HG02840 (cell line): ENCODE data around the gene SLC13A2.

Experiments
- ATAC-seq: cut with Tn5 transposase; IDR thresholded peaks from one replicate; pipeline ENCODE4 v1.9.1; 2021; ENCODE audit warnings: mild to moderate bottlenecking, moderate library complexity, moderate number of reproducible peaks; ENCODE audit not compliant: unreplicated experiment, low FRiP score

SLC13A2 gene

GRCh38 chr17:28470266-28470913 lies 3.1 kb upstream of the SLC13A2 start:
- no peak for ATAC-seq

DNA sequence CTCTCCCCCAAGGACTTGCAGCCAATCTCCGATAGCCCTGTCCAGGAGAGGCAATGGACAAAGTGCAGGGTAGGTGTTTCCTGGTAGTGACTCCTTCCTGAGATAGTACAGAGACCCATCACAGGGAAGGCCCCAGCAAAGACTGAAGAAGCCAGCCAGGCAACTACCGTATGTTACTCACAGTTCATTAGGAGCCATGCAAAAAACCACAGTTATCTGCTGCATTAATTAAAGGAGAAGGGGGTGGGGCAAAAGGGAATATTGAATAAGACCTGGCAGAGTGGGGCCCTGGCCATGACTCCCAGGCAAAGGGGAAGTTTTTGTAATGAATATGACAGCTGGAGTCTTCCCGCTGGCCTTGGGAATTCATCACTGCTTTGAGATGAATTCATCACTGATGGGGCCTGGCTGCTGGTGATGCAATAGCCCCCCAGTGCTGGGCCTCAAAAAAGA lies 2.5 kb upstream of the SLC13A2 start:
- no peak for ATAC-seq

DNA sequence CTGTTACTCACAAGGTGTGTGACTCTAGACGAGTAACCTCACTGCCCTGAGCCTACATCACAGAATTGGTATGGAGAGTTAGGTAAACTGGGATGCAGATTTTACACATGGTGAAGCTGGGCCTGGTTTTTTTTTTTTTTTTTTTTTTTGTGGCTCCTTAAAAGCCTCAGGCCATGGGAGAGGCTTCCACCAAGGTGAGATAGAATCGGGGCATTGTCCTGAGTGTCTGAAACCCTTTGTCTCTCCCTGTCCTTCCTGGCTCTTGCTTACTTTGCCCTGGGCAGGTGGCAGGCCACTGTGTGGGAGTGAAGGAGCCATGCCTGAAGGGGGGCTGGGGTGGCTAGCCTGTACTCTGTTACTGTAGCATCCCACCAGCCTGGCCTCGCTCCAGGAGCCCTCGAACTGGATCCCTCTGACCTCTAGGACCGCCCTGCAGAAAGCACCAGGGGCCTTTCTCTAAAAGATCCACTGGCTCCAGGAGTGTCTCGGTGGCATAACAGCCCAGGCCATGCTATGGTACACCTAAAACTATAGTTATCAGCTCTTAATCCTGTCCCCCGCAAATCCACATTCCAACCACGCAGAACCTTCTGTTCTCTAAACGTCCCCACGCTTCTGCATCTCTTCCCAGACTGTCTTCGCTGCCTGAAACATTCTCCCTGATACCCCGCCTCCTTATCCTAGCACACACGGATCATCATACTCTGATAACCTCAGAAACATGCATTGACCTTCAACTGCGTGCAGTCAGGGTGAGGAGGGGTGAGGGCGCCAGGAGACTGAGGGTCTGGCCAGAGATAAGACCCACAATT lies 1.7 kb upstream of the SLC13A2 start:
- no peak for ATAC-seq

- no peak for ATAC-seq
These were observed 460 bp upstream of the SLC13A2 start for GRCh38 chr17:28472871-28473497.

DNA sequence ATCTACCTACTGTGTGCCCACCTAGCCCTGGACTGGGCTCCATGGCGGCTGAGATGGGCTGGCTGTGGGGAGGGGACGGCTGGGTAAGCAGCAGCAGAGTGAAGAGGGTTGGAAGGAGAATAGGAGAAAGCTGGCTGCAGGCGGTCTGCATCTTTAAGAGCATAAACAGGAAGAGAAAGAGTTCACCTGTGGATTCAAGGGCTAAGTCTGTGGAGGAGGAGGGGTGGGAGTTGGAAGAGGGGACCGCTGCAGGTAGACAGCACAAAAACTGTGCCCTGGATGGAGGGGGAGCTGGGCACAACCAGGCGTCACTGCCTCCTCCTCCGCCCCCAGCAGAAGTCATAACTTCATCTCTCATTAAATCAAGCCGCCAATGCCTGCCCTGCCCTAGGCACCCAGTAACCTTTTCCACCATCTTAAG lies 677 bp downstream of the SLC13A2 start:
- ATAC-seq: no peak

DNA sequence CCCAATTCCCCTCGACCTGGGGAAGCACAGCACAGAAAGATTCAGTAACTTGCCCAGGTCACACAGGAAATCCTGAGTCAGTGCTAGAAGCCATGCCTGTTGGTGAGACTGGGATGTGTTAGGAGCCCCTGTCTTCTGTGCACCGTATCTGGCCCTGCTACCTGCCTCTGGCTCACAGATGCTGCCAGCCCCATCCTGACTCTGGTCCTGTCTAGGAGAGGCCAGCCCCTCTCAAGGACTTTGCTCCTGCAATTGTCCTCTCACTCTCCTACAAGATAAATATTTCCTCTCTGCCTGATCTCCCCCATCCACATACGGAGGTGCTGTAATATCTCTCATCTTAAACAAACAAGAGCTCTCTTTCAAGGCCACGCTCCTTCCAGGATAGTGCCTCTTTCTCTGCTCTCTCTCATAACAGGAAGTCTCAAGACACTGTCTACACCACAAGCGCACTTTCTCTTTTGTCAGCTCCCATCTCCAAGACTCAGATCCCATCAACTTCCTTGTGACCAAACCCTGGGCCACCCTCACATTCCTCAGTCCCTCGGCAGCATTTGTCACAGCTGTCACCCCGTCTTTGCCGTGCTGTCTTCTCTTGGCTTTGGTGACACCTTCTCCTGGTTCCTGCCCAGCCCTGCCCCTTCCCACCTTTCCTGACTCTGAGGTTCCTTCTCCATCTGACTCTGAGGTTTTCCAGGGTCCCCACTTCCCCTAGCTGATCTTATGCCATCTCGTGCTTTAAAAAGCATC lies 1.9 kb downstream of the SLC13A2 start:
- ATAC-seq: no peak

DNA sequence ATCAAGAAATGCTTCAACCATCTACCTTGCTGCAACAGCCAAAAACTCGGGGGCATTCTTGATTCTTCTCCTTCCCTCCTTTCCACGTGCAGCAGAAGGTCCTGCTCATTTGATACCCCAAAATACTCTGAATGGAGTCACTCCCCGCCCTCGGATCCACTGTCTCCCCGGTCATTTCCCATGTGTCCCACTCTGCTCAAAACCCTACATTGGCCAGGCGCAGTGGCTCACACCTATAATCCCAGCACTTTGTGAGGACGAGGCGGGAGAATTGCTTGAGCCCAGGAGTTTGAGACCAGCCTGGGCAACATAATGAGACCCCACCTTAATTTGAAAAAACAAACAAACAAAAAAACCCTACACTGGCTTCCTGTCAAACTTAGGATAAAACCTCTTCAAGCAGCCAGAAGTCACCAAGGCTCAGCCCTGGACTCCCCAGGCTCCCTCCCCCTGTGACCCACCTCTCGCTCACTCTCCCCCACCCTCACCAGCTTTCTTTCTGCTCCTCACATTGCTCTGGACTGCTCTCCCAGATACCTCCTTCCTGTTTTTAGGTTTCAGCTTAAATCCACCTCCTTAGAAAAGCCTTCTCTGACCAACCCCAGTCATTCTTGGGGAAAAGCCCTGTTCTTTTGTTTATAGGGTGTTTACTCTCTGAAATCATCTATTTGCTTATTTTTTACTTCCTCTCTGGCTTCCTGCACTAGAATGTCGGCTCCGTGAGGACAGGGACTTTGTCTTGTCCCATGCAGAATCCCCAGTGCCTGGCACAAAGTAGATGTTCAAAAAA lies 2.8 kb downstream of the SLC13A2 start:
- ATAC-seq: no peak

- no peak for ATAC-seq
These were observed 4.5 kb downstream of the SLC13A2 start for GRCh38 chr17:28477928-28478327.

- ATAC-seq: no peak
These were observed 5.5 kb downstream of the SLC13A2 start for GRCh38 chr17:28478712-28479615.

GRCh38 chr17:28480278-28480677 lies 6.8 kb downstream of the SLC13A2 start:
- ATAC-seq: no peak

GRCh38 chr17:28480799-28481571 lies 7.5 kb downstream of the SLC13A2 start:
- no peak for ATAC-seq

GRCh38 chr17:28482551-28483199 lies 9.2 kb downstream of the SLC13A2 start:
- ATAC-seq: no peak

GRCh38 chr17:28484296-28484695 lies 10.9 kb downstream of the SLC13A2 start:
- peak; percentile 69 for ATAC-seq

DNA sequence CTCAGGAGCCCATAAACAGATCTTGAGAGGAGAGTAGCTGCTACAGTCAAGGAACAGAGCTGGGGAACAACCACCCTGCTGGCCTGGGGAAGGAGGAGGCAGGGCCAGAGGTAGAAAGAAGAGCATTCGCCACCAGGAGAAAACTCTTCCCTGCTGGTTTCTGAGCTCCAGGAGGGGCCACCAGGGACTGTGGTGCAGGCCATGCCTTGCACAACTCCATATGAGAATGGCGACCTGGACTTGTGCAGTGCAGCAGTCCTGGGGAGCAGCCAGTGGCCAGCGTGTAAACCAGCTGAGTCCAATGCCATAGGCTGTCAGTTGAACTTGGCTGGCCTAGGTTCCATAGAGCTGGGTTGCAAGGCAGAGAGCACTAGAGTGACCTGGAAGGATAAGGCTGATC lies 11.6 kb downstream of the SLC13A2 start:
- no peak for ATAC-seq

DNA sequence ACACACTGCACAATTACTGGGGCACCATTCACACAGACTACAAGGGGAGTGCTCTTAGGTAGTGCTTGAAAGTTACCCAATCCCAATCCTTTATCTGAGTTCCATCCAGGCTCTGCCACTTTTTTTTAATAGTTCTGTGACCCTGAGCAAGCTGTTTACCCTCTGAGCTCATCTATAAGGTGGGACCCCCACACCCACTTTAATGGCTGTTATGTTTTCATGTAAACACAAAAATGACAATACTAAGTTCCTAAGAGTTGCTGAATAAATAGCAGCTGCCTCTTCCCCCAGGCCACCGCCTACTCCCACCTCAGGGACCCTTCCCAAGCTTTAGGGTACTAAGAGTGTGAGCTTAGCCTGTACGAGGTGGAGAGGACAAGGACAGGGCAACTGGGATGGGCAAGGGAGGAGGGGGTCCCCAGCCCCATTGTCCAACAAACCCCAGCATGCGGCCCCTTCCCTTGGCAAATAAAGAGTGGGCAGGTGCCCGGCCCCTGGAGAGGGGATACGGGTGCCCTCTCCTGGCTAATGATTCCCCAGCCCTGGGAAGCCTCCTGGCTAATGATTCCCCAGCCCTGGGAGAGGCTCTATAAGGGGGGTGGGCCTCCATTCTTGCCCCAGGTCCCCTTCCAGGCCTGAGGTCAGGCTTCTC lies 14.6 kb downstream of the SLC13A2 start:
- no peak for ATAC-seq

DNA sequence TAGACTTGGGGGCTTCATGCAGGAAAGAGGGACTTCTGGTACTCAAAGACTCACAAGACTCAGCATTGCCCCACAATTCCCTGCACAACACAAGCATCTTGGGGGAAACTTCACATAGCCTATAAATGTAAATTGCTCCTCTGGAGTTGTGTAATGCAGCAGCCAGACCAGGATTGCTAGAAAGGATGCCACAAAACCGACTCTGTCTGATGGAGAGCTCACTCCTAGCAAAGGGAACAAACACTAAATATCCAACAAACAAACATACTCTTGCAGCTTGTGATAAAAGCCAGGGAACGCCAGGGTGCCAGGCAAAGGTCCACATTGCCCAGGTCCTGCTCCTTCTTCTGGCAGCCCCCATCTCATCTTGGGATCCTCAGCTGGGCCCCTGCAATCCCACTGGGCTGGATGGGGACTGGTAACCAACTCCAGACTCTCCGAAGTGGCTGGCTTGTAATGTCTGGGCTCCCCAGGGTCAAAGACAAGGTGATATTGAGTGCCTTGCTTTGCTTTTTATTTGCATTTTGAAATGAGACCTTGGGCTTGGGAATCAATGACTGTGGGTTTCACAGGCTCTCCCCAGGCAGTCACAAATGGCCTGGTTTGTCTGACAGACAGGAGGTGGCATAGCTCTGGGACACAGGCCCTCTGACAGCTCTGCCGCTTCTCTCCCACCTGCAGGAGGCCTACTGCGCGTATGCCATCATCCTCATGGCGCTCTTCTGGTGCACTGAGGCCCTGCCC lies 15.3 kb downstream of the SLC13A2 start:
- no peak for ATAC-seq

DNA sequence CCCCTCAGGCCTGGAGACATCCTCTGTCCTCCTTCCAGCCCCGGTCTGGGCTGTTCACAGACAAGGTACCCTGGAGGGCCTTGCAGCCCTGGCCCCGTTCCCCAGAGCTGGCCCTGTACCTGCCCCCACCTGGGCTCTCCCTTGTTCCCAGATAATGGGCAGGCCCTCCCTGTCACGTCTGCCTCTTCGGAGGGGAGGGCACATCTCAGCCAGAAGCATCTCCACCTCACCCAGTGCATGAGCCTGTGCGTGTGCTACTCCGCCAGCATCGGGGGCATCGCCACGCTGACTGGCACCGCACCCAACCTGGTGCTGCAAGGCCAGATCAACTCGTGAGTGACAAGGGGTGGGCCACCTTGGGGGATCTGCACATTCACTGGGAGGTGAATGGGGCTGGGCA lies 17.8 kb downstream of the SLC13A2 start:
- no peak for ATAC-seq
